ENCODE data around the gene RAB3C.
A peak's percentile ranks its signal among the peaks of the same experiment; 100 is the strongest.
"Not testable (repeated sequence)": the region's sequence is repeated elsewhere in the genome, so short reads cannot be mapped to it uniquely, and the experiment has no call there.

The RAB3C gene

DNA sequence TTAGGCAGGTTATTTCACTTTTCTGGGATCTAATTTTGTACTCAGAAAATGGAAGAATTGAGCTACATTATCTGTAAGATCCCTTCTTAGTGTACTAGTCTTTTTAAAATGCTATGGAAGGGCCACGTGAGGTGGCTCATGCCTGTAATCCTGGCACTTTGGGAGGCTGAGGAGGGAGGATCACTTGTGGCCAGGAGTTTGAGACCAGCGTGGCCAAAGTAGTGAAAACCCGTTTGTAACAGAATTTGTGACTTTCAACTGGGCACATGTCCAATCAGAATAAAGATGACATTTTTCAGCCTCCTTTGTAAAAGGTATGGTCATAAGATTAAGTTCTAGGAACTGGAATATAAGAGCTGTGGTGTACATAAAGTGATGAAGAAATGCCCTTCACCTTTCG, 3.1 kb upstream of the RAB3C start:
- H3K4me3 ChIP-seq (ENCODE audit: low read depth, low read length), result no peak overlapping the region
- in situ Hi-C loops (cut with HindIII; ENCODE audit: low sequenced_read_pairs), result no loop called here
- TF ChIP-seq, protein P1, sequence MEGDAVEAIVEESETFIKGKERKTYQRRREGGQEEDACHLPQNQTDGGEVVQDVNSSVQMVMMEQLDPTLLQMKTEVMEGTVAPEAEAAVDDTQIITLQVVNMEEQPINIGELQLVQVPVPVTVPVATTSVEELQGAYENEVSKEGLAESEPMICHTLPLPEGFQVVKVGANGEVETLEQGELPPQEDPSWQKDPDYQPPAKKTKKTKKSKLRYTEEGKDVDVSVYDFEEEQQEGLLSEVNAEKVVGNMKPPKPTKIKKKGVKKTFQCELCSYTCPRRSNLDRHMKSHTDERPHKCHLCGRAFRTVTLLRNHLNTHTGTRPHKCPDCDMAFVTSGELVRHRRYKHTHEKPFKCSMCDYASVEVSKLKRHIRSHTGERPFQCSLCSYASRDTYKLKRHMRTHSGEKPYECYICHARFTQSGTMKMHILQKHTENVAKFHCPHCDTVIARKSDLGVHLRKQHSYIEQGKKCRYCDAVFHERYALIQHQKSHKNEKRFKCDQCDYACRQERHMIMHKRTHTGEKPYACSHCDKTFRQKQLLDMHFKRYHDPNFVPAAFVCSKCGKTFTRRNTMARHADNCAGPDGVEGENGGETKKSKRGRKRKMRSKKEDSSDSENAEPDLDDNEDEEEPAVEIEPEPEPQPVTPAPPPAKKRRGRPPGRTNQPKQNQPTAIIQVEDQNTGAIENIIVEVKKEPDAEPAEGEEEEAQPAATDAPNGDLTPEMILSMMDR (IDR thresholded peaks at IDR 0.05; ENCODE audit: low read depth, low read length), result no peak
- no peak for DNase-seq (ENCODE audit: low read depth, low spot score)

DNA sequence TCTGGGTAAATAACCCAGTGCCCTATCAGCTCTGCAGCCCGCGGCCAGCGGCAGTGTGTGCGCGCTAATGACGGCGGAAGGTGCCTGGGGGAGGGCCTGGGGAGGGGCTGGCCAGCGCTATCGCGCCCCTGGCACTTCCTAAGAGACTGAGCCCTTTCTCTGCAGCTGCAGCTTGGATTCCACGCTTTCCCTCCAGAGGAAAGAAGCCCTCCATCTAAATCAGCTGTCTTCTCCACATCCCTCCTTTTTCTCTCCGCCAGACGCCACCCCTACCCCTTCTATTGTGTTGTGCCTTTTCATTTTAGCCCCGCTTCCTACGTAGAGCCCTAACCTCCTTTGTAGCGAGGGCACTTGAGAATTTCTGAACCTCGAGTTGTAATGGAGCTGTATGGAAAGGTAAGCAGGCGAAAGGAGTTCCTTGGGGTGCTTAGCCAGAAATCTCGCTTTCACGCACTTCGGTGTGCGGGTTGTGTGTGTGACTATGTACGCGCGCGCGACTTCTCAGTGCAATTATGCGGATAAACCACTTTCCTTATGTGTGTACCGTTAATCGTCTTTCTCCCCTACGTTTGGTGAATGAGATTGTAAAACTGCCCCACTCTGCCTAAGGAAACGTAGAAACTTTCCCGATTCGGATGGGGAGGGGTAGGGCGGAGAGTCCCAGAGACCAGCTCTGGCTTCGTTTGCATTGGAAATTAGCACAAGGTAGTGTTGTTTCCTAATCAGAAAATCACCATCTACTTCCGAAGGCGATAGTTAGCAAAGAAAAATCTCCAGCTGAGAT, 664 bp upstream of the RAB3C start:
- TF ChIP-seq, protein P1 (IDR thresholded peaks at IDR 0.05; ENCODE audit: low read depth, low read length), result no peak
- H3K4me3 ChIP-seq (ENCODE audit: low read depth, low read length), result peak overlapping the region; percentile 48
- in situ Hi-C loops (cut with HindIII; ENCODE audit: low sequenced_read_pairs), result no loop called here
- no peak for DNase-seq (ENCODE audit: low read depth, low spot score)

DNA sequence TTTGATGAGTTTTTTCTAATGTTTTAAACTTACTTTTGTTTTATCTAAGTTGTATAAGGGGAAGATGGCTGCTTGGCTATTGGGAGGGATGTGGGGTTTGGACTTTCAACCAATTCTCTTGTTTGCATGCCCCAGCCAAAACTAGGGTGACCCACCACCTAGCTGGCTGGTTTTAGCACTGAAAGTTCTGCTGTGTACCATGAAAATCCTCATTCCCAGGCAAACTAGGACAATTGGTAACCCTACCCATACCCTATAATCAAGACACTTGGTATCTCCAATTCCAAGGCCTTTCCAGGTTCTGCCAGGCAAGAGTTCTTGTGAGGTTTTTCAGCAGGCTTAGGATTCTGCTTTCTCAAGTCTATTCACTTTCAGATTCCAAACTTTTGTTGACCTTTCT, 13.1 kb downstream of the RAB3C start:
- DNase-seq (ENCODE audit: low read depth, low spot score), result no peak
- in situ Hi-C loops (cut with HindIII; ENCODE audit: low sequenced_read_pairs), result no loop called here
- H3K4me3 ChIP-seq (ENCODE audit: low read depth, low read length), result no peak overlapping the region
- TF ChIP-seq, protein P1 (IDR thresholded peaks at IDR 0.05; ENCODE audit: low read depth, low read length), result no peak

DNA sequence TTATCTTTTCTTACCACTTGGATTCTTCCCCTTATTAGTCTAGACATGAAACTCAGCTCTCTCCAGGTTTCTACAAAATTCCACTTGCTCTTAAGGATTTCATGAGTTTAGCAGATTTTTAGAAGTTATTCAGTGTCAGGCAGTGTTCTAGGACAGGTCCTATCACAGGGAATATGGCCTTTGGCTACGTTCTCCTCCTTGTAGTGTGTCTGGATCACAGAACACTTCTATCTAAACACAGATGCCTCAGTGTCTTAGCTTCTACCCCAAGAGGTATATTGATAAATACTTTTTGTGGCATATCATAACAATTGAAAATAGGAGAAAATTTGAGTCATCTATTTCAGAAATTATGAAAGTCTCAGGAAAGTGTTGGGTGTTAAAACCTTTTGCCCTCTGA, 15.6 kb downstream of the RAB3C start:
- in situ Hi-C loops (cut with HindIII; ENCODE audit: low sequenced_read_pairs), result no loop called here
- no peak overlapping the region for H3K4me3 ChIP-seq (ENCODE audit: low read depth, low read length)
- TF ChIP-seq, protein P1 (IDR thresholded peaks at IDR 0.05; ENCODE audit: low read depth, low read length), result no peak
- DNase-seq (ENCODE audit: low read depth, low spot score), result no peak

DNA sequence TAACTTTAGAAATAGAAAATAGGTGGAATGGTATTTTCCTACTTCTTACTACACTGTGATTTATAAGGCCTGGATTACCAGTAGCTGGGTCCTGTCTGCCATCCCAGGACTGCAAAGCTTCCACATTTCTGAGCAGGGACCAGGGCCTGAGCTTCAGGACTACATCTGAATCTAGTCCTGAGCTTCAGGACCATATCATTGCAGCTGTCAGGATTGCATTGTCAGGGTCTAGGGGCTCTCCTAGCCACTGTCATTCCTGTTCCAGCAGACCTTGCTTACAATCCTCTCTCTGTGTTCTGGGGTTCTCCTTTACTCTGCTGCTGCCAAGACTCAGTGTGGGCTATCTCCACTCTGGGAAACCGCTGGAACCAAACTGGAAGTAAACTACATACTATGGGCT, 16.3 kb downstream of the RAB3C start:
- TF ChIP-seq, protein P1 (IDR thresholded peaks at IDR 0.05; ENCODE audit: low read depth, low read length), result no peak
- no peak for DNase-seq (ENCODE audit: low read depth, low spot score)
- H3K4me3 ChIP-seq (ENCODE audit: low read depth, low read length), result no peak overlapping the region
- in situ Hi-C loops (cut with HindIII; ENCODE audit: low sequenced_read_pairs), result no loop called here

DNA sequence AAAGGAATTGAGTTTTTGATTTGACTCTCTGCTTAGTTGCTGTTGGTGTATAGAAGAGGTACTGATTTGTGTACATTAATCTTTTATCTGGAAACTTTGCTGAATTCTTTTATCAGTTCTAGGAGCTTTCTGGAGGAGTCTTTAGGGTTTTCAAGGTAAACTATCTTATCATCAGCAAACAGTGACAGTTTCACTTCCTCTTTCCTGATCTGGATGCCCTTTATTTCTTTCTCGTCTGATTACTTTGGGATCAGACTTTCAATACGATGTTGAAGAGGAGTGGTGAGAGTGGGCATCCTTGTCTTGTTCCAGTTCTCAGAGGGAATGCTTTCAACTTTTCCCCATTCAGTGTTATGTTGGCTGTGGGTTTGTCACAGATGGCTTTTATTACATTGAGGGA, 17.7 kb downstream of the RAB3C start:
- DNase-seq (ENCODE audit: low read depth, low spot score); in situ Hi-C loops (cut with HindIII; ENCODE audit: low sequenced_read_pairs): not testable (repeated sequence)

DNA sequence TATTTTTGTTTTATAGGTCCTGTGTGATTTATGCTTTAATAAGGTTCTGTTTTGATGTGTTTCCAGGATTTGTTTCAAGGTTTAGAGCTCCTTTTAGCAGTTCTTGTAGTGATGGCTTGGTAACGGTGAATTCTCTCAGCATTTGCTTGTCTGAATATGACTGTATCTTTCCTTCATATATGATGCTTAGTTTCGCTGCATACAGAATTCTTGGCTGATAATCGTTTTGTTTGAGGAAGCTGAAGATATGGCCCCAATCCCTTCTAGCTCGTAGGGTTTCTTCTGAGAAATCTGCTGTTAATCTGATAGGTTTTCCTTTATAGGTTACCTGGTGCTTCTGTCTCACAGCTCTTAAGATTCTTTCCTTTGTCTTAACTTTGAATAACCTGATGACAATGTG, 20.0 kb downstream of the RAB3C start:
- in situ Hi-C loops (cut with HindIII; ENCODE audit: low sequenced_read_pairs); H3K4me3 ChIP-seq (ENCODE audit: low read depth, low read length); DNase-seq (ENCODE audit: low read depth, low spot score): not testable (repeated sequence)

More for the DNA sequence above, 17.7 kb downstream of the RAB3C start:
- not testable (repeated sequence) for H3K4me3 ChIP-seq (ENCODE audit: low read depth, low read length)
